Measurements from ENCODE around the gene NCK2.

GRCh38 chr2:105748566-105748965 lies 3.9 kb downstream of the NCK2 start:
- TF ChIP-seq CTCF (IDR thresholded peaks at IDR 0.05): peak in 3 of 7 experiments; percentile 13 to 22 (median 19)
- no peak for TF ChIP-seq POLR2A (IDR thresholded peaks at IDR 0.05)

All from body of pancreas (tissue), 4 donors.